ENCODE measurements around the gene KLHL21. TPM values are rescaled to one million over a fixed set of nuclear protein-coding genes. Genes with fewer than 3 reads are reported as not detected.

Gene KLHL21
- total RNA-seq, 1 donor from 2014 or later = 21.3 TPM

DNA sequence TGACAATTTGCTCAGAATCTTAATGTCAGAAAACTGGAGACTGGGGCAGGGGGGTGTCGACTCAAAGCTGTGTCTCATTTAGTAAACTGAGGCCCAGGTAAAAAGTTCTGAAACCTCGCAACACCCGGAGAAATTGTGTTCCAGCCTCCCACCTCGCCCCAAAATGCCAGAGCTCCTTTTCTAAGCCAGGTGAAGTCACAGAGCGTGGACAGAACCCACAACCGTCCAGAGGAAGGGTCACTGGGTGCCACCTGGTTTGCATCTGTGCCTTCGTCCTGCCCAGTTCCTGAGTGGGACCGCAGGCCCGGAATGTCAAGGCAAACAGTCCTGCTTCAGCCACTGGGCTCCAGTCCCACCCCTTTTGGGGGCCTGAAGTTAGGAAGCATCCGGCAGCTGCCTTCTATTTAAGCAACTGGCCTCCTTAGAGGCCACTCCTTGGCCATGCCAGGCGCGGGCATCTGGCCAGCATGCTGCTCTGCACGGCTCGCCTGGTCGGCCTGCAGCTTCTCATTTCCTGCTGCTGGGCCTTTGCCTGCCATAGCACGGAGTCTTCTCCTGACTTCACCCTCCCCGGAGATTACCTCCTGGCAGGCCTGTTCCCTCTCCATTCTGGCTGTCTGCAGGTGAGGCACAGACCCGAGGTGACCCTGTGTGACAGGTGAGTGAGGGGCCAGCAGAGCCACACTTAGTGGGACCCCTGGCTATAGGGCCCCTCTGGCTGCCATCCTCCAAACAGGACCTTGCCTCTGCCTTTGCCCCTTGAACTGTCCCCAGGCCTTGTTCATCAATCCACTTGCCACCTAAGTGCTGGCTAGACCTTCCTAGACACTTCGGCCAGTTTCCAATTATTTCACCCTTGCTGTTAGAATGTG is 47.5 kb downstream of the KLHL21 start, which contains the start of gene TAS1R1:
Gene TAS1R1 (plus strand): TSS at position 401 of the 872 bp plus-strand sequence. CDS start 67 bp downstream, at position 468.
- Mint-ChIP-seq H3K4me3 (ENCODE audit: low read depth) (peak within 1 kb of the TSS; percentile 80), H3K9me3 (ENCODE audit: low read depth) (no peaks in the 10 kb centered on the region), H3K27me3 (no peaks in the 10 kb centered on the region), H3K27ac (peak within 1 kb of the TSS; percentile 41), H3K4me1 (ENCODE audit: low read depth) (peaks cover 9% of the 10 kb centered on the region), H3K36me3 (ENCODE audit: insufficient read depth) (peaks cover 1% of the 10 kb centered on the region)
- no peak for DNase-seq (ENCODE audit: low spot score, unreplicated experiment)
- TF ChIP-seq, protein P1, sequence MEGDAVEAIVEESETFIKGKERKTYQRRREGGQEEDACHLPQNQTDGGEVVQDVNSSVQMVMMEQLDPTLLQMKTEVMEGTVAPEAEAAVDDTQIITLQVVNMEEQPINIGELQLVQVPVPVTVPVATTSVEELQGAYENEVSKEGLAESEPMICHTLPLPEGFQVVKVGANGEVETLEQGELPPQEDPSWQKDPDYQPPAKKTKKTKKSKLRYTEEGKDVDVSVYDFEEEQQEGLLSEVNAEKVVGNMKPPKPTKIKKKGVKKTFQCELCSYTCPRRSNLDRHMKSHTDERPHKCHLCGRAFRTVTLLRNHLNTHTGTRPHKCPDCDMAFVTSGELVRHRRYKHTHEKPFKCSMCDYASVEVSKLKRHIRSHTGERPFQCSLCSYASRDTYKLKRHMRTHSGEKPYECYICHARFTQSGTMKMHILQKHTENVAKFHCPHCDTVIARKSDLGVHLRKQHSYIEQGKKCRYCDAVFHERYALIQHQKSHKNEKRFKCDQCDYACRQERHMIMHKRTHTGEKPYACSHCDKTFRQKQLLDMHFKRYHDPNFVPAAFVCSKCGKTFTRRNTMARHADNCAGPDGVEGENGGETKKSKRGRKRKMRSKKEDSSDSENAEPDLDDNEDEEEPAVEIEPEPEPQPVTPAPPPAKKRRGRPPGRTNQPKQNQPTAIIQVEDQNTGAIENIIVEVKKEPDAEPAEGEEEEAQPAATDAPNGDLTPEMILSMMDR (IDR thresholded peaks at IDR 0.05; ENCODE audit: unreplicated experiment) = no peak

DNA sequence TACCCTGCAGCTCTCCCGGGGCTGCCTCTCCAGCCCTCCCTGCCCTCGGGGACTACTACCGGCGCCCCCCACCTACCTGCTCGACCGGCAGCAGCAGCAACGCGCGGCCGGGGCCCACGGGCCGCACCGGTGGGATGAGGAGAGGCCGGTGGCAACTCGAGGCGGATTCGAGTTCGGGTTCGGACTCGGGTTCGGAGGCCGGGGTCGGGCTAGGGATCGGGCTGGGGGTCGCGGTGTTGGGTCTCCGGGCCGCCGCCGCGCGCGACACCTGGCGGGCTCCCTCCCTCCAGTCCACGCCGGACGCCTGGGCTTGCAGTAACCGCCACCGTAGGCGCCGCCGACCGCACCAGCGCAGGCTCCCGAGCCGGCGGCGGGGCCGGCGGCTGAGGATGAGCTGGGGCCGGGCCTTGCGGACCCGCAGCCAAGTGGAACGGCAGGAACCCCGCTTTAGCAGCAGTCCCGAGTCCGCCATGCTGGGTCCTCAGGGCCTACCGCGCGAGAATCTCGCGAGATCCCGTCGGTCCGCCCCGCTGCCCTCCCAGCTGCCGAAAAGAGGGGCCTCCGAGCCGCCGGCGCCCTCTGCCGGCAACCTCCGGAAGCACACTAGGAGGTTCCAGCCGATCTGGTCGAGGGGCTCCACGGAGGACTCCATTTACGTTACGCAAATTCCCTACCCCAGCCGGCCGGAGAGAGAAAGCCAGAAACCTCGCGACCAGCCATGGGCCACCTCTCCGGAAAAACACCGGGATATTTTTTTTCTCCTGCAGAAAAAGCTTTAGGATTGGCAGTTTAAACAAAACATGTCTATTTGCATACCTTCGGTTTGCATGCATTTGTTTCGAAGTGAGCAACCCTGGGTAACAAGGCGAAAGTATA is 48.4 kb downstream of the KLHL21 start, which contains the start of gene NOL9:
Gene NOL9 (minus strand): TSS at position 483 of the 876 bp plus-strand sequence. CDS start 11 bp downstream, at position 472.
- TF ChIP-seq, protein P1 (IDR thresholded peaks at IDR 0.05; ENCODE audit: unreplicated experiment) = peak; percentile 96
- H3K36me3 Mint-ChIP-seq (ENCODE audit: insufficient read depth) = peaks cover 4% of the 10 kb centered on the region
- H3K27me3 Mint-ChIP-seq = no peaks in the 10 kb centered on the region
- peak within 1 kb of the TSS; percentile 88 for H3K27ac Mint-ChIP-seq
- peak; percentile 98 for DNase-seq (ENCODE audit: low spot score, unreplicated experiment)
- H3K4me3 Mint-ChIP-seq (ENCODE audit: low read depth) = peak within 1 kb of the TSS; percentile 80
- no peaks in the 10 kb centered on the region for H3K9me3 Mint-ChIP-seq (ENCODE audit: low read depth)
- H3K4me1 Mint-ChIP-seq (ENCODE audit: low read depth) = peaks cover 9% of the 10 kb centered on the region

DNA sequence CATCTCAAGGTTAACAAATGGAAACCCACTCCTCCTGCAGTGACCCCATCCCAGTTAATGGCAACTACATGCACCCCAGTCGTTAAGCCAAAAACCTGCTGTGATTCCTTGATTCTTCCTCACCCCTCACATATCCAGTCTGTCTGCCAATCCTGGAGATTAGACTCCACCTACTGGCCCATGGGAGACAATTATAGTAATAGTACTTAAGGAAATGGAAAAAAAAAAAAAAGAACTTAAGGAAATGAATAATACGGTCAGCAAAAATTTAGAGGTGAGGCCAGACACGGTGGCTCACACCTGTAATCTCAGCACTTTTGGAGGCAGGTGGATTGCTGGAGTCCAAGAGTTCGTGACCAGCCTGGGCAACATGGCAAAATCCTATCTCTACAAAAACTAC is 55.4 kb downstream of the KLHL21 start:
- H3K27ac Mint-ChIP-seq = no peak overlapping the region
- no peak overlapping the region for H3K4me3 Mint-ChIP-seq (ENCODE audit: low read depth)
- H3K36me3 Mint-ChIP-seq (ENCODE audit: insufficient read depth) = peaks cover 25% of the 10 kb centered on the region
- TF ChIP-seq, protein P1 (IDR thresholded peaks at IDR 0.05; ENCODE audit: unreplicated experiment) = no peak
- H3K4me1 Mint-ChIP-seq (ENCODE audit: low read depth) = no peaks in the 10 kb centered on the region
- no peaks in the 10 kb centered on the region for H3K9me3 Mint-ChIP-seq (ENCODE audit: low read depth)
- DNase-seq (ENCODE audit: low spot score, unreplicated experiment) = no peak
- no peaks in the 10 kb centered on the region for H3K27me3 Mint-ChIP-seq

DNA sequence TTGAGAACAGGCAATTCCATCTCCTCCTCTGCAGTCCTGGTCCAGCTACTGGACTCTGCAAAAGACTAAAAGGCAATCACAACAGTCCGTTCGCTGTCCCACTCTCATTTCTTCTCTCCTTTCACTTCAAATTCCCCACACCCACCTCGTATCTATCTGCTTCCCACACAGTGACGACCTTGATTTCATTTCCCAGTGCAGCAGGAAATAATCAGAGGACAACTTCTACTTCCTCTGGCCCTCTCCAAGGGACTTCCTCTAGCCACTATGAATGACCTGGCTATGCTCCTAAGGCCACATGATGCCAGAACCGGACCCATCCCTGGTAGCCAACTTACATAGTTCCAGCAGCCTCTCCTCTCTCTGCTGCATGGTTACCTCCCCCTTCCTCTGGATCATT is 56.3 kb downstream of the KLHL21 start:
- Mint-ChIP-seq H3K36me3 (ENCODE audit: insufficient read depth) (peaks cover 28% of the 10 kb centered on the region), H3K4me3 (ENCODE audit: low read depth) (no peak overlapping the region), H3K9me3 (ENCODE audit: low read depth) (no peaks in the 10 kb centered on the region), H3K27me3 (no peaks in the 10 kb centered on the region), H3K27ac (no peak overlapping the region), H3K4me1 (ENCODE audit: low read depth) (no peaks in the 10 kb centered on the region)
- DNase-seq (ENCODE audit: low spot score, unreplicated experiment) = no peak
- TF ChIP-seq, protein P1 (IDR thresholded peaks at IDR 0.05; ENCODE audit: unreplicated experiment) = no peak
